ENCODE data around the gene EDEM2.

Gene EDEM2

GRCh38 chr20:35134472-35134871, 12.7 kb downstream of the EDEM2 start:
- H3K4me2 ChIP-seq, result no peak overlapping the region
- H3K27ac ChIP-seq, result no peak overlapping the region
- no peak overlapping the region for H2AFZ ChIP-seq (ENCODE audit: low read depth)
- H4K20me1 ChIP-seq (ENCODE audit: insufficient read depth), result no peaks in the 10 kb centered on the region
- no peak overlapping the region for H3K9ac ChIP-seq
- H3K36me3 ChIP-seq (ENCODE audit: insufficient read depth), result no peaks in the 10 kb centered on the region; the same call in 1 of the 2 replicates
- no peak for TF ChIP-seq CTCF (conservative IDR thresholded peaks at IDR 0.05; ENCODE audit: low read depth, low read length)
- no peaks in the 10 kb centered on the region for H3K4me1 ChIP-seq (ENCODE audit: low read depth, poor library complexity, severe bottlenecking)
- no peak overlapping the region for H3K4me3 ChIP-seq (IDR thresholded peaks at IDR 0.05; ENCODE audit: insufficient read depth, low read depth, low read length)
- H3K79me2 ChIP-seq (ENCODE audit: insufficient read depth, low read depth), result no peaks in the 10 kb centered on the region
- no peaks in the 10 kb centered on the region for H3K27me3 ChIP-seq (ENCODE audit: insufficient read depth, low read depth)

GRCh38 chr20:35133735-35134134, 13.4 kb downstream of the EDEM2 start:
- no peak overlapping the region for H3K4me2 ChIP-seq
- no peaks in the 10 kb centered on the region for H3K27me3 ChIP-seq (ENCODE audit: insufficient read depth, low read depth)
- H3K36me3 ChIP-seq (ENCODE audit: insufficient read depth), result no peaks in the 10 kb centered on the region; the same call in 1 of the 2 replicates
- H3K79me2 ChIP-seq (ENCODE audit: insufficient read depth, low read depth), result no peaks in the 10 kb centered on the region
- no peak overlapping the region for H3K27ac ChIP-seq
- H4K20me1 ChIP-seq (ENCODE audit: insufficient read depth), result no peaks in the 10 kb centered on the region
- H3K4me3 ChIP-seq (IDR thresholded peaks at IDR 0.05; ENCODE audit: insufficient read depth, low read depth, low read length), result no peak overlapping the region
- no peak overlapping the region for H2AFZ ChIP-seq (ENCODE audit: low read depth)
- H3K4me1 ChIP-seq (ENCODE audit: low read depth, poor library complexity, severe bottlenecking), result no peaks in the 10 kb centered on the region
- no peak for TF ChIP-seq CTCF (conservative IDR thresholded peaks at IDR 0.05; ENCODE audit: low read depth, low read length)
- no peak overlapping the region for H3K9ac ChIP-seq

DNA sequence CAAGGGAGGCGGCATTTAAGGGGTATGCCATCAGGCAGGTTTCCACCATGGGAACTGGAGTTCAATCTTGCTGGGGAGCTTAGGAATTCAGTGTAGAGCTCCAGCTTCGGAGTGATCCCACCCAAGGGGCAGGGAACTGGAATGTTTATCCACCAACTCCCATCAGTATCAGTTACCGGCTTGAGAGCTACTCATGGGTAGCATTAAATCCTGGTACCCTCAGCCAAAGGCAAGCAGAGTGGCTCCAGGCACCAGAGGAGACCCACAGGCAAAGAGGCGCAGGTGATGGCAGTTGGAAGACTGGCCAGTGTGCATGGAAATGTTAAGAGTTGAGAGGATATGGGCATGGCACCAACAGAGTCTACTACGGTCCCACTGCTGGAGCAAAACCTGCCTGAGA, 14.1 kb downstream of the EDEM2 start:
- no peak for TF ChIP-seq CTCF (conservative IDR thresholded peaks at IDR 0.05; ENCODE audit: low read depth, low read length)
- H3K9ac ChIP-seq, result no peak overlapping the region
- H3K79me2 ChIP-seq (ENCODE audit: insufficient read depth, low read depth), result no peaks in the 10 kb centered on the region
- H3K4me2 ChIP-seq, result no peak overlapping the region
- H3K27ac ChIP-seq, result no peak overlapping the region
- no peak overlapping the region for H3K4me3 ChIP-seq (IDR thresholded peaks at IDR 0.05; ENCODE audit: insufficient read depth, low read depth, low read length)
- H3K36me3 ChIP-seq (ENCODE audit: insufficient read depth), result no peaks in the 10 kb centered on the region; the same call in 1 of the 2 replicates
- no peaks in the 10 kb centered on the region for H3K27me3 ChIP-seq (ENCODE audit: insufficient read depth, low read depth)
- H2AFZ ChIP-seq (ENCODE audit: low read depth), result no peak overlapping the region
- no peaks in the 10 kb centered on the region for H3K4me1 ChIP-seq (ENCODE audit: low read depth, poor library complexity, severe bottlenecking)
- no peaks in the 10 kb centered on the region for H4K20me1 ChIP-seq (ENCODE audit: insufficient read depth)

DNA sequence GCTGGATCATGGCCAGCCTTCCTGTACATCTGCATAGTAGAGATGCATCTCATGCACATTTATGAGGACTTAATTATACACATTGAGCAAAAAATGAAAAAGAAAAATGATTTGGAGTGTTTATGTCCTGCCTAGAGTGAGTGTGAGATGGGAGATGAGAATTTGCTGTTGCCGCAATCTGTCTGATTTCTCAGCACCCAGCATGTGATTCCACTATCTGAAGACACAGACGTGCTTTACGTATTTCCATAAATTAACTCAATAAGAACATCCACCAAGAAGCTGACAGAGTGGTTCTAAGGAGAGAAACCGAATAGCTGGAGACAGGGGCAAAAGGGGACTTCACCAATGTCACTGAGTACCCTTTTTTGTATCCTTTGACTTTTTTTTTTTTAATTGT, 15.2 kb downstream of the EDEM2 start:
- no peaks in the 10 kb centered on the region for H3K27me3 ChIP-seq (ENCODE audit: insufficient read depth, low read depth)
- H4K20me1 ChIP-seq (ENCODE audit: insufficient read depth), result no peaks in the 10 kb centered on the region
- H3K4me3 ChIP-seq (IDR thresholded peaks at IDR 0.05; ENCODE audit: insufficient read depth, low read depth, low read length), result no peak overlapping the region
- no peak overlapping the region for H2AFZ ChIP-seq (ENCODE audit: low read depth)
- H3K4me1 ChIP-seq (ENCODE audit: low read depth, poor library complexity, severe bottlenecking), result no peaks in the 10 kb centered on the region
- no peak overlapping the region for H3K9ac ChIP-seq
- H3K27ac ChIP-seq, result no peak overlapping the region
- no peak overlapping the region for H3K4me2 ChIP-seq
- no peak for TF ChIP-seq CTCF (conservative IDR thresholded peaks at IDR 0.05; ENCODE audit: low read depth, low read length)
- H3K79me2 ChIP-seq (ENCODE audit: insufficient read depth, low read depth), result no peaks in the 10 kb centered on the region
- H3K36me3 ChIP-seq (ENCODE audit: insufficient read depth), result no peaks in the 10 kb centered on the region; the same call in 1 of the 2 replicates
